Measurements from ENCODE around the gene TP73. TPM values are rescaled to one million over a fixed set of nuclear protein-coding genes. Genes with fewer than 3 reads are reported as not detected.
A peak's percentile ranks its signal among the peaks of the same experiment; 100 is the strongest.

Gene TP73
- total RNA-seq, 1 donor from 2014 or later = not detected

GRCh38 chr1:3771108-3772026 is 119.1 kb downstream of the TP73 start:
- Histone ChIP-seq H3K27me3 (no peaks in the 10 kb centered on the region), H3K36me3 (no peaks in the 10 kb centered on the region), H3K27ac (no peak overlapping the region), H3K4me3 (peak overlapping the region; percentile 71 to 86), H3K4me1 (peaks cover 0 to 8% of the 10 kb centered on the region in 2 donors), H3K9me3 (no peaks in the 10 kb centered on the region)
- no peak for TF ChIP-seq CTCF (IDR thresholded peaks at IDR 0.05)
- DNase-seq (ENCODE audit: low spot score in 2 of 2) = no peak
- intact Hi-C loops (cut with DNase I) = loop anchor here (2.0 kb wide), 1 partner anchor 25 kb away; the partner anchor contains the start of gene LRRC47

- Histone ChIP-seq H3K9me3 (no peaks in the 10 kb centered on the region), H3K36me3 (no peaks in the 10 kb centered on the region), H3K4me1 (peaks cover 0 to 8% of the 10 kb centered on the region in 2 donors), H3K4me3 (peak overlapping the region; percentile 71 to 86), H3K27me3 (no peaks in the 10 kb centered on the region), H3K27ac (peak overlapping the region; percentile 52 to 91)
- no peak for TF ChIP-seq CTCF (IDR thresholded peaks at IDR 0.05)
- intact Hi-C loops (cut with DNase I) = loop anchor here (2.0 kb wide), 1 partner anchor 25 kb away; the partner anchor contains the start of gene LRRC47
- DNase-seq (ENCODE audit: low spot score in 2 of 2) = peak; percentile 67 to 93
Observed at GRCh38 chr1:3772027-3772714, 119.9 kb downstream of the TP73 start.

GRCh38 chr1:3772715-3773571 is 120.6 kb downstream of the TP73 start, which contains the start of gene SMIM1:
Gene SMIM1, plus strand, starts transcription at chr1:3772749. Its CDS starts 2,625 bp downstream, at chr1:3775374.
- Histone ChIP-seq H3K36me3 (no peaks in the 10 kb centered on the region), H3K27me3 (no peaks in the 10 kb centered on the region), H3K4me1 (peaks cover 0 to 8% of the 10 kb centered on the region in 2 donors), H3K4me3 (peak within 1 kb of the TSS; percentile 71 to 86), H3K9me3 (no peaks in the 10 kb centered on the region), H3K27ac (peak within 1 kb of the TSS; percentile 52 to 91)
- no peak for TF ChIP-seq CTCF (IDR thresholded peaks at IDR 0.05)
- intact Hi-C loops (cut with DNase I) = loop anchor here (2.0 kb wide), 1 partner anchor 24 kb away; the partner anchor contains the start of gene LRRC47
- DNase-seq (ENCODE audit: low spot score in 2 of 2) = no peak

GRCh38 chr1:3773572-3774275 is 121.4 kb downstream of the TP73 start:
- no peak for DNase-seq (ENCODE audit: low spot score in 2 of 2)
- intact Hi-C loops (cut with DNase I) = loop anchor here (2.0 kb wide), 1 partner anchor 23 kb away; the partner anchor contains the start of gene LRRC47
- H3K4me1 ChIP-seq = peaks cover 0 to 8% of the 10 kb centered on the region in 2 donors
- peak overlapping the region; percentile 52 to 91 for H3K27ac ChIP-seq
- TF ChIP-seq CTCF (IDR thresholded peaks at IDR 0.05) = no peak
- H3K4me3 ChIP-seq = no peak overlapping the region
- peaks cover 0 to under 1% of the 10 kb centered on the region in 2 donors for H3K36me3 ChIP-seq
- H3K27me3 ChIP-seq = no peaks in the 10 kb centered on the region
- H3K9me3 ChIP-seq = no peaks in the 10 kb centered on the region

All from ascending aorta (tissue), 2 donors.